ENCODE results near the gene PLOD3.
A peak's percentile ranks its signal among the peaks of the same experiment; 100 is the strongest.
"Not testable (repeated sequence)": the region's sequence is repeated elsewhere in the genome, so short reads cannot be mapped to it uniquely, and the experiment has no call there.

PLOD3 gene, protein sequence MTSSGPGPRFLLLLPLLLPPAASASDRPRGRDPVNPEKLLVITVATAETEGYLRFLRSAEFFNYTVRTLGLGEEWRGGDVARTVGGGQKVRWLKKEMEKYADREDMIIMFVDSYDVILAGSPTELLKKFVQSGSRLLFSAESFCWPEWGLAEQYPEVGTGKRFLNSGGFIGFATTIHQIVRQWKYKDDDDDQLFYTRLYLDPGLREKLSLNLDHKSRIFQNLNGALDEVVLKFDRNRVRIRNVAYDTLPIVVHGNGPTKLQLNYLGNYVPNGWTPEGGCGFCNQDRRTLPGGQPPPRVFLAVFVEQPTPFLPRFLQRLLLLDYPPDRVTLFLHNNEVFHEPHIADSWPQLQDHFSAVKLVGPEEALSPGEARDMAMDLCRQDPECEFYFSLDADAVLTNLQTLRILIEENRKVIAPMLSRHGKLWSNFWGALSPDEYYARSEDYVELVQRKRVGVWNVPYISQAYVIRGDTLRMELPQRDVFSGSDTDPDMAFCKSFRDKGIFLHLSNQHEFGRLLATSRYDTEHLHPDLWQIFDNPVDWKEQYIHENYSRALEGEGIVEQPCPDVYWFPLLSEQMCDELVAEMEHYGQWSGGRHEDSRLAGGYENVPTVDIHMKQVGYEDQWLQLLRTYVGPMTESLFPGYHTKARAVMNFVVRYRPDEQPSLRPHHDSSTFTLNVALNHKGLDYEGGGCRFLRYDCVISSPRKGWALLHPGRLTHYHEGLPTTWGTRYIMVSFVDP

DNA sequence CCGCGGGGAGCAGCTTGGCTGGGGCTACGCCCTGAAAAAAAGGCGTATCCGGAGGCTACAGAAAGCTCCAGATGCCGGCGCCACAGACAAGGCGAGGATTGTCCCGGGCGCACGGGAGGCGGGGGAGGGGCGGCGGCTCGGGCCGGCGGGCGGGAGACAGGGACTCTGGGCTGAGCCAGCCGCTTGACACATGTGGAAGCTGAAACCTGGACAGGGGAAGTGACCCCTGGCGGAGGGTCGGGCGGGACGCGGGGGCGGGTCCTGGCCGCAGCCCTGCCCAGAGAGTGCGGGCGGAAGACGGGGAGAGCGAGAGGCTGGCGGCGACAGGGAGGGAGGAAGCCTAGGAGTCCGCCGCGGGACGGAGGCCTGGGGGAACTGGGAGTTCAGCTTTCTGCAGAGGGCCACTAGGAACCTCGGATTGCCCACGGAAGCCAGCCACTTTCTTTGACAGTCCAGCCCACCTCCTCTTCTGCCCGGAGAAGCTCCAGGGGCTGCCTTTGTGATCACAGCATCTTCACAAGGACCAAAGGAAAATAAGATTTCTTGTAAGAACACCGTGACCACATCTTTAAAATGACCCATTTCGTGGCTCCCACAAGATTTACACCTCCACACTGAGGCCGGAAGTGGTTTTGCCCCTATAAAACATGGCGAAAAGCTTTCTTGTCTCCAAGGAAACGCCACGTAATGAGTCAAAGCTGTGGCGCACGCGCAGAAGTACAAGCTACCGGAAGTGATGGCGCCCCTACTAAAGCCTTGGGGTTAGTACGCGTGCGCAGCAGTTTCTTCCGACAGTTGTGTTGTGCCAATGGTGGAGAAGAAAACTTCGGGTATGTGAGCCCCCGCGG is at the start of gene PLOD3, which contains the start of gene ZNHIT1:
PLOD3 (minus strand) TSS at position 194 of the 848 bp plus-strand sequence. CDS start 307 bp downstream, outside the sequence.
ZNHIT1 (plus strand) TSS at position 778 of the 848 bp plus-strand sequence; CDS start at position 809, 31 bp downstream.
- peak; percentile 97 to 98 for DNase-seq

DNA sequence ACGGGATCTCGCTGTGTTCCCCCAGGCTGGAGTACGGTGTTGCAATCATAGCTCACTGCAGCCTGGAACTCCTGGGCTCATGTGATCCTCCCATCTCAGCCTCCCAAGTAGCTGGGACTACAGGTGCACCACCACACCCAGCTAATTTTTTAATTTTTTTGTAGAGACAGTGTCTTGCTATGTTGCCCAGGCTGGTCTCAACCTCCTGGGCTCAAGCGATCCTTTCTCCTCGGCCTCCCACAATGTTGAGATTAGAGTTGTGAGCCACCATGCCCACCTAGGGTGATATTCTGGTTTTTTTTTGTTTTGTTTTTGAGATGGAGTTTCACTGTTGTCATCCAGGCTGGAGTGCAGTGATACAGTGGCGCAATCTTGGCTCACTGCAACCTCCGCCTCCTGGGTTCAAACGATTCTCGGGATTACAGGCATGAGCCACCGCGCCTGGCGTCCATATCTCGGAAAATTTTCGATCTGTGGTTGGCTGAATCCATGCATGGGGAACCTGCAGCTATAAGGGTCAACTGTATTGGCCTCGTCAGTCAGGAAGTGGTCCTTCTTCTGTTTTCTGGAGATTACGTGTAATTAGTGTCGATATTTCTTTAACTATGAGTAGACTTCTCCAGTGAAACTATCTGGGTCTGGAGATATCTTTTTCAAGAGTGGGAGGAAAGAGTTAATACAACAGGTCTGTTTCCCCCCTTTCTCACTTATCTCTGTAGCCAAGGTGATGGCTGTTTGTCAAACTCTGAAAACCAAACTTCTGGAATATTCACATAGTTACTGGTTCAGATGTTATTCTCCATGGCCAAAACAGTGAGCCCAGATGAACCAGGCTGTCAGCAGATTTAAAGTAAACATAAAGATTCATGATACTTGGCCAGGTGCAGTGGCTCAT is 48.5 kb upstream of the PLOD3 start:
- no peak for DNase-seq

DNA sequence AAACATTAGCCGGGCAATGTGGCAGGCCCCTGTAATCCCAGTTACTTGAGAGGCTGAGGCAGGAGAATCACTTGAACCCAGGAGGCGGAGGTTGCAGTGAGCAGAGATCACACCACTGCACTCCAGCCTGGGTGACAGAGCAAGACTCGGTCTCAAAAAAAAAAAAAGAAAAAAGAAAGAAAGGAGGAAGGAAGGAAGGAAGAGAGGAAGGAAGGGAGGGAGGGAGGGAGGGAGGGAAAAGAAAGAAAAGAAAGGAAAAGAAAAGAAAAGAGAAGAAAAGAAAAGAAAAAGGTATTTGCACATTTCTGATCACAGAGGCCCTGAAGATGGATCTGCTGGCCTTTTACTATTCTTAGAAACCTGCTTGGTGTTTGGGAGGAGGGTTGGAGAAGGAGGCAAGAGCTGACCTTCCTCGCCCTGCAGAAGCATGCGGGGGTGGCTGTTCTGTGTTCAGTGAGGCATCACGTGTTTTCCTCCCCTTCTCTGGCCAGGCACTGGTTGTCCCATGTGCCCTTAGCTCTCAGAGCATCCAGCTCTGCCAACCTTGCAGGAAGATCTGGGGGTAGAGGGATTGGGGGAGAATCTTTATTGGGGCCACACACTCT is 46.8 kb upstream of the PLOD3 start:
- peak in 1 of 2 experiments; percentile 3 for DNase-seq

DNA sequence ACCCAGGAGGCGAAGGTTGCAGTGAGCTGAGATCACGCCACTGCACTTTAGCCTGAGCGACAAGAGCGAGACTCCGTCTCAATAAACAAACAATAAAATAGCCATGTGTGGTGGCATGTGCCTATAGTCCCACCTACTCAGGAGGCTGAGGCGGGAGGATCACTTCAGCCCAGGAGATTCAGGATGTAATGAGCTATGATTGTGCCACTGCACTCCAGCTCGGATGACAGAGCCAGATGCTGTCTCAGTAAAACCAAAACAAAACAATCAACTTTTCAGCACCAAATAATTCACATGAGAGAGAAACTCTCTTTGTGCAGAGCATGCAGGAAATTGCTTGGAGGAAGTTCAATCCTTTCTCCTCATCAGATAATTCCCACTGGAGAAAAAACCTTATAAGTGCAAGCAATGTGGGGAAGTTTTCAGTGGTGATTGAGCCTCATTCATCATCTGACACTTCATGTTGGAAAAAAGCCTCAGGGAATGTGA is 40.9 kb upstream of the PLOD3 start:
- DNase-seq: no peak

DNA sequence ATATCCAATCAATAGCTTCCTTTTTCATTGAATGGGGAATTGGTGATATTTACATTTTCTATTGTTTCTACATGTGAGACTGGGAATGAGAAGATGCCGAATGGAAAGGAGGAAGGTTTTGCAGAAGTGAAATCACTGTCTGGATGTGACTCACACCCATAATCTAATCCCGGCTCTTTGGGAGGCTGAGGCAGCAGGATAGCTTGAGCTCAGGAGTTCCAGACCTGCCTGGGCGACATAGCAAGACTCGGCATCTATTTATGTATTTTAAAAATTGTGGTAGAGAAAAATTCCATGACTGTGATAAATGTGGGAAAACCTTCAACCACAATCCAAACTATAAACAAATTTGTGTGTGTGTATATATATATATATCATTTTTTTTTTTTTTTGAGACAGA is 38.4 kb upstream of the PLOD3 start:
- DNase-seq: no peak

DNA sequence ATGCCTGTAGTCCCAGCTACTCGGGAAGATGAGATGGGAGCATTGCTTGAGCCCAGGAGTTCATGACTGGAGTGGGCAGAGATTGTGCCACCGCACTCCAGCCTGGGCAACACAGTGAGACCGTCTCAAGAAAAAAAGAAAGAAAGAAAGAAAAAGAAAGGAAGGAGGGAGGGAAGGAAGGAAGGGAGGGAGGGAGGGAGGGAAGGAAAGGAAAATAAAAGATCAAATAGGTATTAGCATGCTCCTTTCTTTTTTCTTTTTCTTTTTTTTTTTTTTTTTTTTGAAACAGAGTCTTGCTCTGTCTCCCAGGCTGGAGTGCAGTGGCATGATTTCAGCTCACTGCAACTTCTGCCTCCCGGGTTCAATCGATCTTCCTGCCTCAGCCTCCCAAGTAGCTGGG is 35.8 kb upstream of the PLOD3 start:
- not testable (repeated sequence) for DNase-seq

DNA sequence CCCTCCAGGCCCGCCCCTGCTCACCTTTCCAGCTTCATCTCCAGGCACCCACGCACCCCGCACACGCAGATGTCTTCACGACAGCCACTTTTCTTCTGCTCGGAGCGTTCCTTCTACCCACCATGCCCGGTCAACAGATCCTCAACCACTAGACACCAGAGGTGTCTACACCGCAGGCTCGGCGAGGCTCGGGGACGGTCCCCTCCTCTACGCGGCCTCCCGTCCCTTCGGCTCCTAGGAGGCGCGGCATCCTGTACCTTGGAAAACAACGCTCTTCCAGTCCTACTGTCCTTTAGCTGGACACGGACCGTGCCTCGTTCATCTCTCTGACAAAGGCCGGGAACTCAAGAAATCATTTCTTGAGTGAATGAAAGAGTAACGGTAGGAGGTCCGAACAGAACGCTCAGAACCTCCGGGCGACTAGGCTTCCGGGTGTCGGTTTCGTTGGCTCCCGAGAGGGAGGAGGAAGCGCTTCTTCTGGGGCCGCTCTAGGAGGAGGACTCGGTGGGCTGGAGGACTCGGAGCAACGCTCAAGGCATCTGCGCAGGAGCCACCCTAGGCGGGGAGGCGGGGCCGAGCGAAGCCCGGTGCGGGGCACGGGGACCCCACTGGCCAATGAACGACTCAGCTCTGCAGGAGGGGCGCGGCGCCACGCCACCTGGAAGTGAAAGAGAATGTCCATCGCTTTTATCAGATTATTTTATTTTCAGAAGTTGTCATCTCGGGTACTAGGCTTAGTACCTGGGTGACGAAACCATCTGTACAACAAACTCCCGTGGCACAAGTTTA is 34.7 kb upstream of the PLOD3 start:
- DNase-seq: peak; percentile 95 to 97

DNA sequence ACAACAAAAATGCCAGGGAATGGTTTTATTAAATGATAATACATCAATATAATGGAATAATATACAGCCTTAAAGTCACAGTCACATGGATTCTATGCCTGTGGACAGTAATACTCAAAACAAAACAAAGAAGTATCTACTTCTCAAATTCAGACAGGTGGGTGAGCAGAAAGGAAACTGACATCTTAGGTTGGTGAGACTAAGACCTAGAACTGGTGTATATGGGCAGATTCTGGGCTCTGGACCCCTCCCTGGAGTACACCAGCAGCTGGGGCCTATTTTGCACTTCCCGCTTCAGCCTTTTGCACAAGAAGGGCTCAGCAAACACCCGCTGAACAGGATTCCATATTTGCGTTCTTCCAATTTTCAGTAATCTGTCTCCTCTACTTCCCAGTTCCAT is 32.9 kb upstream of the PLOD3 start:
- DNase-seq: no peak

DNA sequence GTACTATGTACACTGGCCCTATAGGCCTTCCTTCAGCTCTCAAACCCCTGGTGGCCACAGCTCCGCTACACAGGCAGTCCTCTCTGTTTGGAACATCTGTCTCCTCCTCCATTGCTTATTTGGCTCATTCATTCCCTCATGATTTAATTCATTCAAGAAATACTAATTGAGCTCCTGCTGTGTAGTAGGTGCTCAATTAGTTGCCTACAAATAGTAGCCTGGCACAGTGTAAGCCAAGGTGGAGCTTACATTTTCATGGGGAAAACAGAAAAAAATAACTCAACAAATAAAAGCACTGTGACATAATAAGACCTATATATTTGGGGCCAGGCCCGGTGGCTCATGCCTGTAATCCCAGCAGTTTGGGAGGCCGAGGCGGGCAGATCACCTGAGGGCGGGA is 30.9 kb upstream of the PLOD3 start:
- DNase-seq: peak in 1 of 2 experiments; percentile 9

DNA sequence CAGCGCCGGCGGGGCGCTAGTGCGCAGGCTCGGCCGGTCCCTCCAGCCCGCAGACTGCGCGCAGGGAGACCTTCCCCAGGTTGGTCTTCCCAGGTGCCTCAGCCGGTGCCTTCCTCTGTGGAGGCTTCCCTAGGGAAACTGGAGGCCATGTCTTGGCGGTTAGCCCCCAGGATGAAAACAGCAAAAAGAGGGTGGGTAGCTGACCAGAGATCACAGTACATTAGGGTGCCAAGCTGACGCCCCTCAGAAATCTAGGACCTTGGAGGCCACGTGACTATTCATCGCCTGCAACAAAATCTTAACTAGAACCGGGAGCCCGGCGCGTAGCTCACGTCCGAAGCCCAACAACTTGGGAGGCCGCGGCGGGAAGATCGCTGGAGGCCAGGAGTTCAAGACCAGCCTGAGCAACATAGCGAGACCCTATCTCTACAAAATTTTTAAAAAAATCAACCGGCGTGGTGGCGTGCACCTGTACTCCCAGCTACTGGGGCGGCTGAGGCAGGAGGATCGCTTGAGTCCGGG is 27.8 kb upstream of the PLOD3 start:
- no peak for DNase-seq

DNA sequence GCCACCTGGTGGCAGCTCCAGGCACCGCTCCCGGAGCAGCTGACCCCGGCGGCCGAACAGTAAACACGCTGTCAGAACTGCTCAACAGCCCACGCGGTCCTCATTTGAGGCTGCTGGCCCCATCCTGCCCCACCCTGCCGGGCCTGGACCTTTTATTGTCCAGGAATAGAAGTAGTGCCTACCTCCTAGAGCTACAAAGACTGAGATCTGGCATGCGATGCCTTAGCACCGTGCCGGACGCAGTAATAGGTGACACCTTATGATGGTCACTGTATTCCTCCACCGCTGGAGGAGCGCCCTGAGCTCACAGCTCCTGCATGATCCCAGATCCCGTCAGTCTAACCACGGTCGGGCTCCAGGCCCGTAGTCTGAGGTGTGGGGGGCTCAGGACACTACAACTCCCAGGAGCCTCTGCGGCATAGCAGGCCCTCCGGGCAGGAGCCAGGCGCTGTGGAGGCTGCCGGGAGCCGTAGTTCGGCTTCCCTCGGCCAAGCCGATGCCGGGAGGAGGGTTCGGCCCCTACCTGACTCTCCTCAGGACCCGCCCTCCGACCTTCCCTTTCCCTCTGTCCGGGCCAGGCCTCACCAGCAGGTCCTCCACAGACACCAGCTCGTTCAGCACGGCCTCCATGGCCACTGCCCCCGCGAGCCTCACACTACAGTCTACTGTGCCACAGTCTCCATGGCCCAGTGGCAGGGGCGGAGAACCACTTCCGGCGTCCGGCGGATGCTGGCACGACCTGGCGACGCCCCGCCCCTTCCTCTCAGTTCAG is 27.2 kb upstream of the PLOD3 start, which contains the start of gene FIS1:
FIS1 (minus strand) TSS at position 707 of the 772 bp plus-strand sequence; CDS start at position 630, 77 bp downstream.
- DNase-seq: peak; percentile 92 to 93

DNA sequence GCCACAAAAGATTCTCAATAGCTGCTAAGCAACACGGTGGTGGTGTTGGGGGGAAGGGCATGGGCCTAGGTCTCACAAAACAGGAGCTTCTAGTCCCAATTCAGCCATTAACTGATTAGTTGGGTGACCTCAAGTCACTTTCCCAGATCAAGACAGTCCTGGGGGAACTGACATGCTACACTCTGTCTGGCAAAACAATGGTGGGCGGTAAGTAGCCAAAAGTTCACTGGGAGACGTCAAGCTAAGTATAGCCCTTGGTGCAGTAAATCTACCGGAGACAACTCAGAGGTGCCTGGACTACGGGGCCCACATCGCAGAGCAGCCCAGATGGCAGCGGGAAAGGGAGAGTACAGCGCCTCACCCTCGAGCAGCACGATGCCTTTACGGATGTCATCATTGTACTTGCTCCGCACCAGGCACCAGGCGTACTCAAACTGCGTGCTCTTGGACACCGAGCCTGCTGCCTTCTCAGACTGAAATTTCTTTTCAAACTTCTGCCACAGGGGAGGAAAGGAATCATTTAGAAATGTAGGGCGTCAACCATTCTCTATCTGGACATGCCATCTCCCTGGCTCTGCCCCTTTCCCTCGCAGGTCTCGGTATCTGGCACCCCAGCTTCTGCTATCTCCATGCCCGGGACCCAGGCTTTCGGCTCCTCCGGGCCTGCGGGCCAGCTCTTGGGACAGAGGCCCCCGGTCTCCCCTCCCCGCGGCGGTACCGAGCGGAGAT is 26.4 kb upstream of the PLOD3 start:
- peak; percentile 28 to 47 for DNase-seq

DNA sequence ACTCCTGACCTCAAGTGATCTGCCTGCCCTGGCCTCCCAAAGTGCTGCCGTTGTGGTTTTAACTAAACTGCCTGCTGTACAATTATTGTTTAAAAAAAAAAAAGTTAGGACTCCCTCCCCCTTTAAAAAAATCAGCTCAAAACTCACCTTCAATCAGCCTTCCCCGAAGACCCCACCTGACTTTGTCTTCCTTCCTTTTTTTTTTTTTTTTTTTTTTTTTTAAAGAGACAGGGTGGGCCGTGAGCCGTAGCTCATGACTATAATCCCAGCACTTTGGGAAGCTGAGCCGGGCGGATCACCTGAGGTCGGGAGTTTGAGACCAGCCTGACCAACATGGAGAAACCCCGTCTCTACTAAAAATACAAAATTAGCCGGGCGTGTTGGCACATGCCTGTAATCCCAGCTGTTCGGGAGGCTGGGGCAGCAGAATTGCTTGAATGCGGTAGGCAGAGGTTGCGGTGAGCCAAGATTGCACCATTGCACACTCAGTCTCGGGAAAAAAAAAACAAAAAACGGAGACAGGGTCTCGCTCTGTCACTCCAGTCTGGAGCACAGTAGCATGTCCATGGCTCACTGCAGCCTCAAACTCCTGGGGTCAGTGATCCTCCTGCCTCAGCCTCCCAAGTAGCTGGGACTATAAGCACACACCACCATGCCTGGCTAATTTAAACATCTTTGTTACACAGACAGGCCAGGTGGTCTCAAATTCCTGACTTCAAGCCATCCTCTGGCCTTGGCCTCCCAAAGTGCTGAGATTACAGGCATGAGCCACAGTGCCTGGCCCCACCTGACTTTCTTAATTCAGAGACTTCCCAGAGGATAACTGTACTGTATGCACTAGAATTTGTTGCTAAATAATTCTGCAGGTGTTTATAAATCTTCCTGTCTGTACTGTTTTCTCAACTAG is 24.3 kb upstream of the PLOD3 start:
- no peak for DNase-seq

DNA sequence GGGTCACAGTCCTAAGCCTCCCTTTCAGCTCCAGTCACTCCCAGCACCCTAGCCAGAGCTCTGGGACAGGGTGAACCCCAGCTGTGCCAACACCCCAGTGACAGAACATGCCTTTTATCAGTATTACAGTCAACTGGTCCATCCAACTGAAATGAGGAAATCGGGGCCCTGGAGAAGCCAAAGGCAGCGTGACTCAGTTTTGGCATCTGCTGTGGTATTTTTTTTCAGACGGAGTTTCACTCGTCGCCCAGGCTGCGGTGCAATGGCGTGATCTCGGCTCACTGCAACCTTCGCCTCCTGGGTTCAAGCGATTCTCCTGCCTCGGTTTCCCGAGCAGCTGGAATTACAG is 23.6 kb upstream of the PLOD3 start:
- DNase-seq: no peak

DNA sequence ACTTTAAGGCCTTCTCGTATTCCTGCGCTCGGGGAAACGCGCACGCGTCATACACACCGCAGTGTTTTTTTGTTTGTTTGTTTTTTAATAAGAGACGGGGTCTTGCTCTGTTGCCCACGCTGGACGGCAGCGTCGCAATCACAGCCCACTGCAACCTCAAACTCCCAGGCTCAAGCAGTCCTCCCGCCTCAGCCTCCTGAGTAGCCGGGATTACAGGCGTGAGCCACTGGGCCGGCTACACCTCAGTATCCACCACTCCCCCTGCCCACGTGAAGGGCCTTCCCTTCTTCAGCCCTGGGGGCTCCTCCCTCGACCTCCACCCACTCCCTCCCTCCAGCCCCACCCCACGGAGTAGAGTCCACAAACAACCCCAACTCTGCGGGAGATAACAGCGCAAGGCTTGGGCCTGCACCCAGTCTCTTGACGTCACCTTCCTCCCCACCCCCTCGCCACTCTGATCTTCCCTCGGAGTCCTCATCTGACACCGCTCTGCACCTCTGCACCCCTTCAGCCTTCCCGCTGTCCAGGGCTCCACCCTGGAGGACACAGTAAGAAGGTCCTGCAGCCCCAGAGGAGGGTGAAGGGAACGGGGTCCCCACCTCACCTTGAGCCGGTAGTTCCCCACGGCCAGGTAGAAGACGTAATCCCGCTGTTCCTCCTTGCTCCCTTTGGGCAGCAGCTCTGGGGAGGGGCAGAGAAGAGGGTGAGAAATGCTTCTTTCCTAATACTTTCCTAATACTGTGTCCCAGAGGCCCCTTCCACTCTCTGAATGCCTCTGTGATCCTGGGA is 23.0 kb upstream of the PLOD3 start:
- DNase-seq: no peak

DNA sequence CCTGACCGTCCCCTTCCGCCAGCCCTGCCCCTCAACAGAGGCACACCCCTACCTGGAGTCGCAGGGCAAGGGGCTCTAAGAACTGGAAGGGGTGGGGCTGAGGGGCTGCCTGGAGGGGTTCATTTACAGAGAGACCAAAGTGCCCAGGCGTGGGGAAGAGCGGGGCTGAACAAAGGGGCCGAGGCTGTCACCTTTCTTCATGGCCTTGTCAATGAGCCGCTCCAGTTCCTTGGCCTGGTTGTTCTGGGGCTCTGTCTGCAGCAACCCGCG is 22.5 kb upstream of the PLOD3 start:
- DNase-seq: no peak
